Naive B cell (primary cell): ENCODE results near the gene CEP19. TPM values are rescaled to one million over a fixed set of nuclear protein-coding genes. Genes with fewer than 3 reads are reported as not detected.

Source experiments
- ATAC-seq, 2 donors: fragments of 150-1000 bp; cut with Tn5 transposase; 2 replicates each; pipeline ENCODE4 v1.10.0; 2021; ENCODE audit warnings: low read depth in 2 of 2, mild to moderate bottlenecking in 2 of 2, moderate library complexity in 2 of 2
- DNase-seq: peaks from one replicate; pipeline ENCODE4 v3.0.0; 2022
- H3K27ac Mint-ChIP-seq, 6 donors: one replicate each; pipeline ENCODE4 v1.8.0; 2020 to 2022; ENCODE audit warnings: mild to moderate bottlenecking in 6 of 6, mixed read lengths in 6 of 6, moderate library complexity in 5 of 6, inconsistent platforms in 2 of 6
- H3K27me3 Mint-ChIP-seq, 3 donors: one replicate each; pipeline ENCODE4 v1.8.0; 2021 to 2022; ENCODE audit warnings: mixed read lengths in 3 of 3, mild to moderate bottlenecking in 1 of 3
- H3K36me3 Mint-ChIP-seq, 2 donors: one replicate each; pipeline ENCODE4 v1.8.0; 2020 to 2022; ENCODE audit warnings: mixed read lengths in 2 of 2, inconsistent platforms in 1 of 2, mild to moderate bottlenecking in 1 of 2
- H3K4me1 Mint-ChIP-seq, 3 donors: one replicate each; pipeline ENCODE4 v1.8.0; 2020 to 2022; ENCODE audit warnings: mixed read lengths in 3 of 3, inconsistent platforms in 1 of 3, mild to moderate bottlenecking in 1 of 3, moderate library complexity in 1 of 3
- H3K4me3 Mint-ChIP-seq, 8 donors: one replicate each; pipeline ENCODE4 v1.8.0; 2020 to 2022; ENCODE audit warnings: mild to moderate bottlenecking in 8 of 8, mixed read lengths in 8 of 8, moderate library complexity in 8 of 8, inconsistent platforms in 2 of 8
- H3K9me3 Mint-ChIP-seq, 7 donors: one replicate each; pipeline ENCODE4 v1.8.0; 2020 to 2022; ENCODE audit warnings: mixed read lengths in 7 of 7, mild to moderate bottlenecking in 5 of 7, inconsistent platforms in 2 of 7, moderate library complexity in 1 of 7
- polyA plus RNA-seq, 6 donors: library from polyadenylated mRNA; unstranded; fragments of 300-500 nt; fragmentation: Illumina TruSeq; gene quantifications; one replicate each; pipeline ENCODE4 v1.2.3, GENCODE V29; 2021; ENCODE audit warnings: low read depth in 6 of 6

CEP19 gene
- polyA plus RNA-seq, 6 donors from 2014 or later: 1.5 to 5.4 (median 3.0) TPM; not detected in 1

DNA sequence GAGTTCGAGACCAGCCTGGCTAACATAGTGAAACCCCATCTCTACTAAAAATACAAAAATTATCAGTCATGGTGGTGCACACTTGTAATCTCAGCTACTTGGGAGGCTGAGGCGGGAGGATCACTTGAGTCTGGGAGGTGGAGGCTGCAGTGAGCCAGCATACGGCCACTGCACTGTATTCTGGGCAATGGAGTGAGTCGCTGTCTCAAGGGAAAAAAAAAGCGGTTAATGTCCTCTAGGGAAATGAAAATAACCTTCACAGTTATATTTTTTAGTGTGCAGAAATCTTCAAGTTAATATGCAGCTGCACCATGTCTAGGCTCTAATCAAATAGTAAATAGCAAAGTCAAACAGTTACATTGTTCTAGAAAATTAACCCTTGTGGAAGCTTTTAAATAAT lies 14.8 kb downstream of the CEP19 start:
- H3K36me3 Mint-ChIP-seq: no peaks in the 10 kb centered on the region
- H3K27me3 Mint-ChIP-seq: no peaks in the 10 kb centered on the region
- ATAC-seq: peak; percentile 59 to 76
- H3K4me3 Mint-ChIP-seq: peak overlapping the region in 1 of 8 donors; percentile 41
- no peak for DNase-seq
- peaks cover 11 to 24% (median 19%) of the 10 kb centered on the region in 3 donors for H3K4me1 Mint-ChIP-seq
- peaks cover 0 to 4% (median 0%) of the 10 kb centered on the region in 7 donors for H3K9me3 Mint-ChIP-seq
- peak overlapping the region in 4 of 6 donors; percentile 62 to 75 (median 69) for H3K27ac Mint-ChIP-seq

DNA sequence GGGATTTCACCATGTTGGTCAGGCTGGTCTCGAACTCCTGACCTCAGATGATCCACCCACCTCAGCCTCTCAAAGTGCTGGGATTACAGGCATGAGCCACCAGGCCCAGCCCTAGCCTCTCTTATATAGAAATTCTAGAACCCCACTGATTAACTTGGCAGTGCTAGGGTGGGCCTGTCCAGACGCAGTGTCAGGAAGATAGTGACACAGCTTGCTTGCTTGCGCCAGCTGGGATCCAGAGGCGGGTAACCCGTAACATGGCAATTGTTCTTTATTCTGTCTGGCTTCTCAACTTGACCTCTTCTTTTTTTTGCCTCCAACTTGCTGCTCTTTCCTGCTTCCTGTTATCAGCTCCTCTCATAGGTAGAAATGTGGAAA lies 16.2 kb downstream of the CEP19 start:
- DNase-seq: no peak
- peak overlapping the region in 4 of 6 donors; percentile 18 to 97 (median 59) for H3K27ac Mint-ChIP-seq

GRCh38 chr3:196694941-196695848 lies 16.9 kb downstream of the CEP19 start:
- Mint-ChIP-seq H3K4me1 (peaks cover 11 to 24% (median 19%) of the 10 kb centered on the region in 3 donors), H3K4me3 (no peak overlapping the region), H3K27ac (peak overlapping the region in 4 of 6 donors; percentile 18 to 86 (median 54)), H3K9me3 (peaks cover 0 to 4% (median 0%) of the 10 kb centered on the region in 7 donors), H3K36me3 (no peaks in the 10 kb centered on the region), H3K27me3 (no peaks in the 10 kb centered on the region)
- ATAC-seq: no peak
- no peak for DNase-seq

More for the DNA sequence above, 16.2 kb downstream of the CEP19 start:
- Mint-ChIP-seq H3K36me3 (no peaks in the 10 kb centered on the region), H3K9me3 (peaks cover 0 to 4% (median 0%) of the 10 kb centered on the region in 7 donors), H3K4me3 (no peak overlapping the region), H3K4me1 (peaks cover 11 to 24% (median 19%) of the 10 kb centered on the region in 3 donors), H3K27me3 (no peaks in the 10 kb centered on the region)
- no peak for ATAC-seq

DNA sequence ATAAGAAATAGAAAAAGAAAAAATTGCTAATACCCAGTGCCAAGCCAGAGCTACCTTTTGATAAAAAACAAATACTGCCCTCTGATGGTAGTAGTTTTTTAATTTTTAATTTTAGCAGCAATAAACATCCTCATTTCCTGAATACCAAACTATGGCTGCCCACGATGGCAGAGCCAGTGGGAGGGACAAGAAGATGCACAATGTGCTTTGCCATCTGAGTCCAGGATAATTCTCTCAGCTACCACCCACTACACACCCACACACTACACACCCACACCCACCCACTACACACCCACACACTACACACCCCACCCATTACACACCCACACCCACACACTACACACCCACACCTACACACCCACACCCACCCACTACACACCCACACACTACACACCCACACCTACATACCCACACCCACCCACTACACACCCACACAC lies 17.8 kb downstream of the CEP19 start:
- Mint-ChIP-seq H3K36me3 (no peaks in the 10 kb centered on the region), H3K9me3 (peaks cover 0 to 4% (median 0%) of the 10 kb centered on the region in 7 donors), H3K4me1 (peaks cover 11 to 24% (median 19%) of the 10 kb centered on the region in 3 donors), H3K27me3 (no peaks in the 10 kb centered on the region), H3K27ac (peak overlapping the region in 3 of 6 donors; percentile 67 to 81 (median 74)), H3K4me3 (no peak overlapping the region)
- peak; percentile 30 for DNase-seq
- peak; percentile 64 to 72 for ATAC-seq

- no peaks in the 10 kb centered on the region for H3K36me3 Mint-ChIP-seq
Measured at GRCh38 chr3:196691386-196691785, 20.7 kb downstream of the CEP19 start.

DNA sequence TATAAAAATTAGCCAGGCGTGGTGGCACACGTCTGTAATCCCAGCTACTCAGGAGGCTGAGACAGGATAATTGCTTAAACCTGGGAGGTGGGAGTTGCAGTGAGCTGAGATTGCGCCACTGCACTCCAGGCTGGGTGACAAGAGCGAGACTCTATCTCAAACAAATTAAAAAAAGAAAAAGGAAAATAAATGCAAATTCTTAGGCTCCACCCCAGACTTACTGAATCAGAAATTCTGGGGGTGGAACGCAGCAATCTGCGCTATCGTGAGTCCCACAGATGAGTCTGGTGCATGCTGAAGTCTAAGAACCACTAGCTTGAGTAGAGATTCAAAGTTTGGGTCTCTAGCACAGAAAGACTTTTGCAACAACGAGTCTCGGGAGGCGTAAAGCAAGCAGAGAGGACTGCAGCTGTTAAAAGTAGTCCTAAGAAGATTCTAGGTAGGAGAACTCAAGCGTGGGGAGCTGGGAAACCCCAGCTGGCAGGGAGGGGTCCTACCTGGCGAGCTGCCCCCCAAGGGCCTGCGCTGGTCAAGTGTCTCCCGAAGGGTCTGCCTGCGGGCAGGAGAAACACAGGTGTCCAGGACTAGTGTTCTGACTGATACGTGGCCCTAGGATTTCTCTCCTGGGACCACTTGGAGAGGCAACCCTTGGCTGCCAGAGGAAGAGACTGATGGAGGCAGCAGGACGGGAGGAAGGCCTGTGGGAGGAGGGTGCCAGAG lies 21.9 kb downstream of the CEP19 start:
- H3K4me3 Mint-ChIP-seq: peak overlapping the region in 1 of 8 donors; percentile 54
- H3K9me3 Mint-ChIP-seq: no peaks in the 10 kb centered on the region
- H3K36me3 Mint-ChIP-seq: no peaks in the 10 kb centered on the region
- no peak for ATAC-seq
- peaks cover 15 to 24% (median 20%) of the 10 kb centered on the region in 3 donors for H3K4me1 Mint-ChIP-seq
- DNase-seq: no peak
- H3K27me3 Mint-ChIP-seq: no peaks in the 10 kb centered on the region
- peak overlapping the region in 2 of 6 donors; percentile 81 for H3K27ac Mint-ChIP-seq

More at GRCh38 chr3:196691386-196691785, 20.7 kb downstream of the CEP19 start:
- Mint-ChIP-seq H3K27ac (peak overlapping the region in 1 of 6 donors; percentile 52), H3K4me1 (peaks cover 12 to 26% (median 21%) of the 10 kb centered on the region in 3 donors), H3K9me3 (no peaks in the 10 kb centered on the region), H3K4me3 (no peak overlapping the region), H3K27me3 (no peaks in the 10 kb centered on the region)
- DNase-seq (no peak), ATAC-seq (no peak)

DNA sequence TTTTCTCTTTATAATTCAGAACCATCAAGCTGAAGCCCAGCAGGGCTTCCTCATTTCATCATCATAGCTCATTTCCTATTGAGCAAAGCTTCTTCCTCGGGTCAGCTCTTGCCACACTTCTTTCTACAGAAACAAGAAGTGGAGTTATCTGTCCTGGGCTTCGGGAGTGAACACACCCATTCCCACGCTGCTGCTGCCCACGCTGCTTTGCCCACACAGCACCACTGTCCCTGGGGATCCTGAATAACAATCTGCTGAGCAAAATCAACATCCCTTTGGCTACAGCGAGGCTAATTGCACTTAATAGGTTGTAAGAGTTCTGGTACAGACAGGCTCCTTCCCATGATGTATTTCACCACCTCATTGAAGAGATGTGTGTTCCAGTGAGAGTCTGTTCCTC lies 23.7 kb downstream of the CEP19 start:
- ATAC-seq (peak; percentile 24 to 27), DNase-seq (no peak)
- peaks cover 19 to 30% (median 29%) of the 10 kb centered on the region in 3 donors for H3K4me1 Mint-ChIP-seq
- H3K4me3 Mint-ChIP-seq: peak overlapping the region in 7 of 8 donors; percentile 25 to 52 (median 38)
- H3K36me3 Mint-ChIP-seq: no peaks in the 10 kb centered on the region
- H3K27me3 Mint-ChIP-seq: no peaks in the 10 kb centered on the region
- no peaks in the 10 kb centered on the region for H3K9me3 Mint-ChIP-seq
- H3K27ac Mint-ChIP-seq: peak overlapping the region in 4 of 6 donors; percentile 51 to 74 (median 57)

DNA sequence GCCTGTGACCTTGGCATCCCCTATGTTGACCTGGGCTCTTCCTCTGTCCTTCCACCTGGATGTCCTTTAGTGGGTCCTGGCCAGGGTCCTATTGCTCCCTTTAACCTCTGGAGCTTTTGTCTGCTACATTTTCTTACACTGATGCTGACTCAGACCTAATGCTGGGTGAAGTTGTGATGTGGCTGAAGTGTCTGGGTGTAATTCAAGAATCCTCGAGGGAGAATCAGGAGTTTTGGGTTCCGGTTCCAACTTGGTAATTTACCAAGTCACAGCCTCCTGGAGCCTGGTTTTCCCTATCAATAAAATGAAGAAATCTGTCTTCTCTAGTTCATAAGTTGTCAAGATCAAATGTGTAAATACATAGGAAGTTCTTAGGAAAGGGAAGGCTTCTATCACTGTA lies 25.6 kb downstream of the CEP19 start:
- no peak overlapping the region for H3K4me3 Mint-ChIP-seq
- DNase-seq: no peak

DNA sequence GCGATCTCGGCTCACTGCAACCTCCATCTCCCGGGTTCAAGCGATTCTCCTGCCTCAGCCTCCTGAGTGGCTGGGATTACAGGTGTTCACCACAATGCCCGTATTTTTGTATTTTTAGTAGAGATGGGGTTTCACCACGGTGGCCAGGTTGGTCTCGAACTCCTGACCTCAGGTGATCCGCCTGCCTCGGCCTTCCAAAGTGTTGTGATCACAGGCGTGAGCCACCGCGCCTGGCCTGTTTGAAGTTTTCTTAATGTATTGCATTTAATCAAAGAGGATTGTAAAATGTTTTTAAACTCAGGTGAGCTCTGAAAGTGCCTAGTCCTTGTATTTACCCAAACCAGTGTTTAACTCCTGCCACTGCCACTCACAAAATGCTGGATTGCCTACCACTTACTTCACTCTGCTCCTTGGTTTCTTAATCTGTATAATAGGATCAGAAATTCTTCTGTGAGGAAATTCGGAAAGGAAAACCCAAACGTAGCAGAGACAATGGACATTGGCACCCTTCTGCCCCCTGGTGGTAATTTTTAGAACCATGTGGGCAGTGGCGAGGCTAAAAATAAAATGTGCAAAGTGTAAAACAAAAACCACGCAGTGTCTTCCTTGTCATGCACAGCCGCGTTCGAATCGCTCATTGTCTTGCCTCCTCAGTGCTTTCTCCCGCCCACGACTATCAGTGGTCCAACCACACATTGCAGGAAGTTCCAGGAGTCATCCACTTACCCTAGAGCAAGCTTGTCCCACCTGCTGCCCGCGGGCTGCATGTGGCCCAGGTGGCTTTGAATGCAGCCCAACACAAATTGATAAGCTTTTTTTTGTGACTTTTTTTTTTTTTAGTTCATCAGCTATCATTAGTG lies 27.3 kb downstream of the CEP19 start:
- H3K36me3 Mint-ChIP-seq: no peaks in the 10 kb centered on the region
- peak overlapping the region in 7 of 8 donors; percentile 52 to 77 (median 71) for H3K4me3 Mint-ChIP-seq
- peak; percentile 95 to 96 for ATAC-seq
- peak overlapping the region; percentile 43 to 89 (median 72) for H3K27ac Mint-ChIP-seq
- H3K27me3 Mint-ChIP-seq: no peaks in the 10 kb centered on the region
- peaks cover 19 to 30% (median 29%) of the 10 kb centered on the region in 3 donors for H3K4me1 Mint-ChIP-seq
- peaks cover 0 to 10% (median 3%) of the 10 kb centered on the region in 7 donors for H3K9me3 Mint-ChIP-seq
- peak; percentile 78 for DNase-seq

More for the DNA sequence above, 25.6 kb downstream of the CEP19 start:
- H3K4me1 Mint-ChIP-seq: peaks cover 19 to 30% (median 29%) of the 10 kb centered on the region in 3 donors
- peak overlapping the region in 1 of 6 donors; percentile 34 for H3K27ac Mint-ChIP-seq
- ATAC-seq: no peak
- H3K9me3 Mint-ChIP-seq: peaks cover 0 to 10% (median 2%) of the 10 kb centered on the region in 7 donors
- no peaks in the 10 kb centered on the region for H3K36me3 Mint-ChIP-seq
- no peaks in the 10 kb centered on the region for H3K27me3 Mint-ChIP-seq

DNA sequence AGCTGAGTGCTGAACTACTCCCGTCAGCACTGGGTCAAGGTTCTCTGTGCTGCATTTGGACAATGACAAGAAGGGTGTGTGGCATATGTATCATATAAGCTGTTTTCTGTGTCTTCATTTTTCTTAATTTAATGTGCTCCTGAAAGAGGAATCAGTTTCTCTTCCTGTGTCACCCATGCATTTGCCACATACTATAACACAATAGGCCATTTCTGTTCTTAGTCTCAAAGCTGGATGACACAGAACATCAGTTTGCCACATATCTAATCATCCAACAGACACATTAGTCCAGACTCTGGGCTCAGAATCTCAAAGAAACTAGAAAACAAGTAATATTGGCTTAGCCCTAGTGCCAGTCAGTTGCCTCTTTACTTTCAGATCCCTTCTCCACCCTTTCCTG lies 34.1 kb downstream of the CEP19 start:
- peak overlapping the region in 4 of 6 donors; percentile 5 to 52 (median 30) for H3K27ac Mint-ChIP-seq
- H3K27me3 Mint-ChIP-seq: no peaks in the 10 kb centered on the region
- DNase-seq (no peak), ATAC-seq (no peak)
- H3K4me3 Mint-ChIP-seq: no peak overlapping the region
- peaks cover 0 to 7% (median 1%) of the 10 kb centered on the region in 7 donors for H3K9me3 Mint-ChIP-seq
- no peaks in the 10 kb centered on the region for H3K36me3 Mint-ChIP-seq
- H3K4me1 Mint-ChIP-seq: peaks cover 4 to 16% (median 6%) of the 10 kb centered on the region in 3 donors

GRCh38 chr3:196677353-196677752 lies 34.7 kb downstream of the CEP19 start:
- Mint-ChIP-seq H3K27ac (peak overlapping the region in 3 of 6 donors; percentile 7 to 44 (median 8)), H3K36me3 (no peaks in the 10 kb centered on the region), H3K27me3 (no peaks in the 10 kb centered on the region), H3K9me3 (peaks cover 0 to 5% (median under 1%) of the 10 kb centered on the region in 7 donors), H3K4me3 (no peak overlapping the region), H3K4me1 (peaks cover 4 to 16% (median 6%) of the 10 kb centered on the region in 3 donors)
- ATAC-seq (no peak), DNase-seq (no peak)

DNA sequence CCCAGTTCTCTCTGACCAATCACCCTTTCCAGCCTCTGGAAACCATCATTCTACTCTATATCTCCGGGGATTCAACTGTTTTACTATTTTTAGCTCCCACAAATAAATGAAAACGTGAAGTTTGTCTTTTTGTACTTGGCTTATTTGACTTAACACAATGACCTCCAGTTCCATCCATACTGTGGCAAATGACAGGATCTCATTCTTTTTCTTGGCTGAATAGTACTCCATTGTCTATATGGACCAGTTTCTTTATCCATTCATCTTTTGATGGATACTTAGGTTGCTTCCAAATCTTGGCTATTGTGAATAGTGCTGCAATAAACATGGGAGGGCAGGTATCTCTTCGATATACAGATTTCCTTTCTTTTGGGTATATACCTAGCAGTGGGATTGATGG lies 38.4 kb downstream of the CEP19 start:
- no peaks in the 10 kb centered on the region for H3K9me3 Mint-ChIP-seq
- peak overlapping the region in 2 of 8 donors; percentile 22 to 43 for H3K4me3 Mint-ChIP-seq
- peaks cover 27 to 47% (median 36%) of the 10 kb centered on the region in 3 donors for H3K4me1 Mint-ChIP-seq
- DNase-seq (no peak), ATAC-seq (no peak)
- peak overlapping the region in 1 of 6 donors; percentile 83 for H3K27ac Mint-ChIP-seq
- H3K27me3 Mint-ChIP-seq: no peaks in the 10 kb centered on the region
- H3K36me3 Mint-ChIP-seq: no peaks in the 10 kb centered on the region
